Tibial nerve (tissue), 4 donors: Measurements from ENCODE around the gene NTM.

ENCODE experiments used
- CTCF ChIP-seq, 5 experiments: fragments of 200-600 bp in 3 of 5; fragments of 450-650 bp in 2 of 5; sonication (generic) in 3 of 5; IDR thresholded peaks; one replicate each; pipeline ENCODE4 v1.5.1; 2016 to 2019; ENCODE audit warnings: antibody characterized with exemption in 5 of 5, mild to moderate bottlenecking in 3 of 5, moderate library complexity in 2 of 5
- EP300 ChIP-seq, 2 donors: sonication (generic); formaldehyde crosslinking; IDR thresholded peaks; one replicate each; pipeline ENCODE4 v1.6.1; 2017; ENCODE audit warnings: antibody characterized with exemption in 2 of 2, mild to moderate bottlenecking in 1 of 2

GRCh38 chr11:131918663-131919062 is 548.2 kb downstream of the NTM start:
- TF ChIP-seq CTCF (IDR thresholded peaks at IDR 0.05) (no peak), EP300 (IDR thresholded peaks at IDR 0.05) (no peak)
